SK-N-MC (cell line): ENCODE measurements around the gene MX1.

Experiments used
- EZH2 ChIP-seq: fragments of 200-600 bp; sonication (generic); IDR thresholded peaks from one replicate; pipeline ENCODE4 v1.6.1; 2017; ENCODE audit warnings: antibody characterized with exemption
- POLR2AphosphoS5 ChIP-seq: IDR thresholded peaks from 2 replicates; pipeline ENCODE4 v1.6.1; 2012; ENCODE audit warnings: mild to moderate bottlenecking, low read depth, low read length, borderline replicate concordance

GRCh38 chr21:41403966-41404365 lies 22.1 kb upstream of the MX1 start:
- TF ChIP-seq POLR2AphosphoS5 (no peak), EZH2 (no peak)
